H1 (cell line): ENCODE results near the gene CCR9. TPM values are rescaled to one million over a fixed set of nuclear protein-coding genes. Genes with fewer than 3 reads are reported as not detected.

ENCODE experiments used
- ATF3 ChIP-seq: IDR thresholded peaks from 2 replicates; pipeline ENCODE4 v1.6.1; 2011; ENCODE audit warnings: low read depth, mild to moderate bottlenecking, low read length; ENCODE audit not compliant: insufficient read depth
- CTCF ChIP-seq, 3 experiments: IDR thresholded peaks; 1 replicate in 2 of 3; 2 replicates in 1 of 3; pipeline versions ENCODE4 v1.5.1 to v1.6.1; 2011; ENCODE audit warnings: low read length in 3 of 3, mild to moderate bottlenecking in 3 of 3, inconsistent platforms in 2 of 3, low read depth in 1 of 3, moderate library complexity in 1 of 3; ENCODE audit not compliant: insufficient read depth in 1 of 3; ENCODE audit errors: control extremely low read depth in 1 of 3
- RBBP5 ChIP-seq: IDR thresholded peaks from 2 replicates; pipeline ENCODE4 v1.7.1; 2012; ENCODE audit warnings: low read depth, mild to moderate bottlenecking, inconsistent platforms, low read length, moderate library complexity, borderline replicate concordance
- SIX5 ChIP-seq: IDR thresholded peaks from 2 replicates; pipeline ENCODE4 v1.6.1; 2011; ENCODE audit warnings: mild to moderate bottlenecking, low read depth, low read length
- polyA plus RNA-seq, 7 experiments: library from polyadenylated mRNA; depleted of rRNA in 3 of 7; stranded (reverse) in 5 of 7; unstranded in 2 of 7; fragments of >200 nt in 5 of 7; fragments of 200-250 nt in 2 of 7; gene quantifications; 1 replicate in 5 of 7; 2 replicates in 1 of 7; 4 replicates in 1 of 7; pipeline versions ENCODE4 v1.2.1 to v1.2.3, GENCODE V29; 2011 to 2013; ENCODE audit warnings: missing spikeins in 2 of 7, mixed read lengths in 2 of 7
- total RNA-seq: library from RNA; stranded (reverse); fragmentation: NEBNext Ultra II Directional; extraction: Animal tissue kit (Norgen Biotek cat#: 25700); gene quantifications from 2 replicates; pipeline ENCODE4 v1.2.1, GENCODE V29; 2021

CCR9 gene
- total and polyA plus RNA-seq, 2 of the 8 experiments (the other 6 are each of a cell fraction or from before 2014, with no cell fraction given): not detected

GRCh38 chr3:45922950-45923590, 36.7 kb downstream of the CCR9 start (continued):
- no peak for TF ChIP-seq CTCF (IDR thresholded peaks at IDR 0.05; ENCODE audit: control extremely low read depth in 1 of 3, insufficient read depth in 1 of 3, low read depth in 1 of 3, low read length in 3 of 3)
- no peak for TF ChIP-seq ATF3
- no peak for TF ChIP-seq RBBP5
- no peak for TF ChIP-seq SIX5
